HL-60 (cell line): ENCODE data around the gene PLCL2.

Source experiments
- DNase-seq, 2 experiments: peaks; one replicate each; pipeline ENCODE4 v3.0.0-alpha.2; 2010 to 2020; ENCODE audit warnings: low read depth in 1 of 2, low spot score in 1 of 2
- H3K27ac ChIP-seq: fragments of 250-450 bp; sonication (Bioruptor Pico); replicated peaks from 2 replicates; pipeline ENCODE4 v1.5.1; 2020; ENCODE audit warnings: mild to moderate bottlenecking, moderate library complexity
- H3K27me3 ChIP-seq: fragments of 250-450 bp; sonication (Bioruptor Pico); 2 replicates; pipeline ENCODE4 v1.5.1; 2021; ENCODE audit warnings: mild to moderate bottlenecking, moderate library complexity; ENCODE audit not compliant: insufficient read depth, poor library complexity, severe bottlenecking
- H3K4me3 ChIP-seq: replicated peaks from 2 replicates; pipeline ENCODE4 v1.5.1; 2011; ENCODE audit warnings: mild to moderate bottlenecking, control low read depth, low read length; ENCODE audit not compliant: insufficient read depth
- GABPA ChIP-seq: IDR thresholded peaks from 2 replicates; pipeline ENCODE4 v1.6.1; 2012; ENCODE audit warnings: low read depth
- POLR2AphosphoS5 ChIP-seq: IDR thresholded peaks from 2 replicates; pipeline ENCODE4 v1.6.1; 2012; ENCODE audit warnings: low read depth
- SPI1 ChIP-seq: IDR thresholded peaks from 2 replicates; pipeline ENCODE4 v1.6.1; 2012; ENCODE audit warnings: low read depth, mild to moderate bottlenecking, borderline replicate concordance
- TF ChIP-seq, protein P1 (sequence below): IDR thresholded peaks from 2 replicates; pipeline ENCODE4 v1.6.1; 2012; ENCODE audit warnings: low read depth; ENCODE audit not compliant: insufficient replicate concordance
- TF ChIP-seq, protein P2 (sequence below): IDR thresholded peaks from one replicate; pipeline ENCODE4 v1.5.1; 2011; ENCODE audit warnings: low read length, control low read depth, inconsistent platforms; ENCODE audit not compliant: insufficient read depth

PLCL2 gene

DNA sequence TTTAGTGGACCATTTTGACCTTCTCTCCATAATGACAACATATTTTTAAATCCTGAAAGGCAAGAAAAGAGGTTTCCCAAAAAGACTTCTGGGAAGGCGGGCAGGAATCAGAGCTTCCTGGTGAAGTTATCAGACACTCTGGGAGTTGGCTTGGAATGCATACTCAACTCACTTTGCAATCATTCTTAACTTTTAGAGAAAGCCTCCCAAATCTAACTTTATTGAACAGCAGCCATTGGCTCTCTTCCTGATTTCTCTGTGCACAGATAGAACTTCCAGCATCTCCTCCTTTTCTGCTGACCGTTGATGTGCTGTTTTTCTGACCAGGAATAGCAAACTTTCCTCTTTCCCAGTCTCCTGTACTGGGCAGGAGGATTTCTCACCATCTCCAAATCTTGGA is 44.6 kb downstream of the PLCL2 start:
- no peak for DNase-seq
- H3K27ac ChIP-seq, result no peak overlapping the region

DNA sequence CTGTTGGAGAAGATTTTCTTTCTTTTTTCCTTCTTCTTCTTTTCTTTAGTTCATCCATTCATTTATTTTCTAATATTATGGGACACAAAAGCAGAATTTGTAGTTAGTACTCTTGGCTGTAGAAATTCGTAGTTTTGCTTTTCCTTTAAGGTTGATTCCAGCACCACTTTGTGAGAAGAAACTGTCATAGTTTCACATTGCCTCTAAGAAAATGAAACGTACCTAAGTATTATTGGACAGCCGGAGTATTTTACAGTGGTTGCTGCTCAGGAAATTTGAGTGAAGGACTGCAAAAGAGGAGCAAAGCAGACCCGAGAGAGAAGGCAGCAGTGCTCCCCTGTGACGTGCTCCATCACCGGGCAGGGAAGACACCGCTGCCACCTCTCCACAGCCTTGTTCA is 48.1 kb downstream of the PLCL2 start:
- Histone ChIP-seq H3K27me3 (no peaks in the 10 kb centered on the region), H3K27ac (no peak overlapping the region), H3K4me3 (no peak overlapping the region)
- TF ChIP-seq, protein P1, sequence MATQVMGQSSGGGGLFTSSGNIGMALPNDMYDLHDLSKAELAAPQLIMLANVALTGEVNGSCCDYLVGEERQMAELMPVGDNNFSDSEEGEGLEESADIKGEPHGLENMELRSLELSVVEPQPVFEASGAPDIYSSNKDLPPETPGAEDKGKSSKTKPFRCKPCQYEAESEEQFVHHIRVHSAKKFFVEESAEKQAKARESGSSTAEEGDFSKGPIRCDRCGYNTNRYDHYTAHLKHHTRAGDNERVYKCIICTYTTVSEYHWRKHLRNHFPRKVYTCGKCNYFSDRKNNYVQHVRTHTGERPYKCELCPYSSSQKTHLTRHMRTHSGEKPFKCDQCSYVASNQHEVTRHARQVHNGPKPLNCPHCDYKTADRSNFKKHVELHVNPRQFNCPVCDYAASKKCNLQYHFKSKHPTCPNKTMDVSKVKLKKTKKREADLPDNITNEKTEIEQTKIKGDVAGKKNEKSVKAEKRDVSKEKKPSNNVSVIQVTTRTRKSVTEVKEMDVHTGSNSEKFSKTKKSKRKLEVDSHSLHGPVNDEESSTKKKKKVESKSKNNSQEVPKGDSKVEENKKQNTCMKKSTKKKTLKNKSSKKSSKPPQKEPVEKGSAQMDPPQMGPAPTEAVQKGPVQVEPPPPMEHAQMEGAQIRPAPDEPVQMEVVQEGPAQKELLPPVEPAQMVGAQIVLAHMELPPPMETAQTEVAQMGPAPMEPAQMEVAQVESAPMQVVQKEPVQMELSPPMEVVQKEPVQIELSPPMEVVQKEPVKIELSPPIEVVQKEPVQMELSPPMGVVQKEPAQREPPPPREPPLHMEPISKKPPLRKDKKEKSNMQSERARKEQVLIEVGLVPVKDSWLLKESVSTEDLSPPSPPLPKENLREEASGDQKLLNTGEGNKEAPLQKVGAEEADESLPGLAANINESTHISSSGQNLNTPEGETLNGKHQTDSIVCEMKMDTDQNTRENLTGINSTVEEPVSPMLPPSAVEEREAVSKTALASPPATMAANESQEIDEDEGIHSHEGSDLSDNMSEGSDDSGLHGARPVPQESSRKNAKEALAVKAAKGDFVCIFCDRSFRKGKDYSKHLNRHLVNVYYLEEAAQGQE, result no peak
- TF ChIP-seq SPI1 (no peak), GABPA (no peak), POLR2AphosphoS5 (no peak)
- TF ChIP-seq, protein P2, sequence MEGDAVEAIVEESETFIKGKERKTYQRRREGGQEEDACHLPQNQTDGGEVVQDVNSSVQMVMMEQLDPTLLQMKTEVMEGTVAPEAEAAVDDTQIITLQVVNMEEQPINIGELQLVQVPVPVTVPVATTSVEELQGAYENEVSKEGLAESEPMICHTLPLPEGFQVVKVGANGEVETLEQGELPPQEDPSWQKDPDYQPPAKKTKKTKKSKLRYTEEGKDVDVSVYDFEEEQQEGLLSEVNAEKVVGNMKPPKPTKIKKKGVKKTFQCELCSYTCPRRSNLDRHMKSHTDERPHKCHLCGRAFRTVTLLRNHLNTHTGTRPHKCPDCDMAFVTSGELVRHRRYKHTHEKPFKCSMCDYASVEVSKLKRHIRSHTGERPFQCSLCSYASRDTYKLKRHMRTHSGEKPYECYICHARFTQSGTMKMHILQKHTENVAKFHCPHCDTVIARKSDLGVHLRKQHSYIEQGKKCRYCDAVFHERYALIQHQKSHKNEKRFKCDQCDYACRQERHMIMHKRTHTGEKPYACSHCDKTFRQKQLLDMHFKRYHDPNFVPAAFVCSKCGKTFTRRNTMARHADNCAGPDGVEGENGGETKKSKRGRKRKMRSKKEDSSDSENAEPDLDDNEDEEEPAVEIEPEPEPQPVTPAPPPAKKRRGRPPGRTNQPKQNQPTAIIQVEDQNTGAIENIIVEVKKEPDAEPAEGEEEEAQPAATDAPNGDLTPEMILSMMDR, result no peak
- DNase-seq, result no peak

More for the DNA sequence above, 44.6 kb downstream of the PLCL2 start:
- Histone ChIP-seq H3K4me3 (no peak overlapping the region), H3K27me3 (no peaks in the 10 kb centered on the region)
- TF ChIP-seq GABPA, result no peak
- TF ChIP-seq, protein P1, result no peak
- TF ChIP-seq POLR2AphosphoS5, result no peak
- TF ChIP-seq SPI1, result no peak
- TF ChIP-seq, protein P2, result no peak

DNA sequence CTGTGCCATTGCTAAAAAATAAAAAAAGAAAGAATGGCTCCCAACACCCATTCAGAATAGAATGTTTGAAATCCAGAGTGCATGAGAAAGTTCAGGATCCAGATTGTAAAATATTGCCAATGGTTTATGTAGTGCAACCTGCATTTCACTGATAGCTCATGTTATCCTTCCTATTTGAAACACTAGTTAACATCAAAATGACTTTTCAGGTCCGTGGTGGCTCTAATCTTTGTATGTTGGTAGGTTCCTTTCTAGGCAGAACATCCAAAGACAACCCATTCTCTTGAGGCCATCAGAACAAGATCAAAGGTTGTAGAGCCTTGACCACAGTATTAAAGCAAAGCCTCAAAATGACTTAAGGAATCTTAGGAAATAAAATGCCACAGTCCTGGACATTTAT is 51.0 kb downstream of the PLCL2 start:
- TF ChIP-seq SPI1, result no peak
- no peak for TF ChIP-seq POLR2AphosphoS5
- TF ChIP-seq, protein P1, result no peak
- no peak for TF ChIP-seq GABPA
- TF ChIP-seq, protein P2, result no peak

More for the DNA sequence above, 51.0 kb downstream of the PLCL2 start:
- H3K4me3 ChIP-seq, result no peak overlapping the region
- no peak for DNase-seq
- H3K27ac ChIP-seq, result no peak overlapping the region
- no peaks in the 10 kb centered on the region for H3K27me3 ChIP-seq
